SK-N-MC (cell line): ENCODE measurements around the gene EFCAB11.

Experiments
- EZH2 ChIP-seq: fragments of 200-600 bp; sonication (generic); IDR thresholded peaks from one replicate; pipeline ENCODE4 v1.6.1; 2017; ENCODE audit warnings: antibody characterized with exemption
- POLR2AphosphoS5 ChIP-seq: IDR thresholded peaks from 2 replicates; pipeline ENCODE4 v1.6.1; 2012; ENCODE audit warnings: mild to moderate bottlenecking, low read depth, low read length, borderline replicate concordance

DNA sequence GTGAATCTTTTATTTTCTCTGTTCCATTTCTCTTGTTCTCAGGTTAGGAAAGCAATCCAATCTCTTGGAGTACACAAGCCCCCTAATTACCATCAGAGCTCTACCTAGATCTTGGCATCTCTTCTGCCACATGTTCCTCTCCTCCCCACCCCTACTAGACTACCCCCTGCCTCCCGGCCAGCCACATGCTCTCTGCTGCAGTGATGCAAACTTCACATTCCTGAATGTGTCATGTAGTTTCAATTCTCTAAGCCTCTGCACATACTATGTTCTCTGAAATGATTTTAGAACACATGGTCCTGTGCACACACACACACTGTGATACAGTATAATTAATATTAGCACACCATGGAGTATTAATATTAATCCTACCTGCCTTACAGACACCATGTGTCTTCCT is 104.6 kb downstream of the EFCAB11 start:
- no peak for TF ChIP-seq POLR2AphosphoS5
- TF ChIP-seq EZH2: no peak
